ENCODE results near the gene SEC63.
"Not testable (repeated sequence)": the region's sequence is repeated elsewhere in the genome, so short reads cannot be mapped to it uniquely, and the experiment has no call there.

SEC63 gene

GRCh38 chr6:107941627-107942026 is 16.4 kb downstream of the SEC63 start:
- Histone ChIP-seq H3K27ac (no peak overlapping the region), H3K4me3 (no peak overlapping the region), H3K36me3 (no peaks in the 10 kb centered on the region), H3K4me1 (peaks cover 0 to 15% (median 5%) of the 10 kb centered on the region in 4 donors), H3K9me3 (no peaks in the 10 kb centered on the region), H3K27me3 (no peaks in the 10 kb centered on the region)
- TF ChIP-seq CTCF (IDR thresholded peaks at IDR 0.05), result no peak
- DNase-seq, result no peak
- intact Hi-C loops (cut with DNase I; ENCODE audit: low total_unique reads), result no loop called here

GRCh38 chr6:107941199-107941598 is 16.8 kb downstream of the SEC63 start:
- Histone ChIP-seq H3K27me3 (no peaks in the 10 kb centered on the region), H3K27ac (no peak overlapping the region), H3K4me3 (no peak overlapping the region), H3K9me3 (no peaks in the 10 kb centered on the region), H3K4me1 (peaks cover 0 to 18% (median 5%) of the 10 kb centered on the region in 4 donors), H3K36me3 (no peaks in the 10 kb centered on the region)
- intact Hi-C loops (cut with DNase I; ENCODE audit: low total_unique reads), result no loop called here
- no peak for DNase-seq
- no peak for TF ChIP-seq CTCF (IDR thresholded peaks at IDR 0.05)

- DNase-seq; H3K9me3 ChIP-seq; H3K4me3 ChIP-seq; intact Hi-C loops (cut with DNase I; ENCODE audit: low total_unique reads); H3K36me3 ChIP-seq; H3K27ac ChIP-seq; H3K27me3 ChIP-seq: not testable (repeated sequence)
- peaks cover 0 to 14% (median 0%) of the 10 kb centered on the region in 4 donors for H3K4me1 ChIP-seq
Observed at GRCh38 chr6:107936910-107937292, 21.1 kb downstream of the SEC63 start.

GRCh38 chr6:107936162-107936909 is 21.7 kb downstream of the SEC63 start:
- intact Hi-C loops (cut with DNase I; ENCODE audit: low total_unique reads), result no loop called here
- Histone ChIP-seq H3K27ac (no peak overlapping the region), H3K4me1 (peaks cover 0 to 14% (median 0%) of the 10 kb centered on the region in 4 donors), H3K4me3 (no peak overlapping the region), H3K36me3 (no peaks in the 10 kb centered on the region), H3K27me3 (no peaks in the 10 kb centered on the region), H3K9me3 (no peaks in the 10 kb centered on the region)
- DNase-seq, result no peak
- no peak for TF ChIP-seq CTCF (IDR thresholded peaks at IDR 0.05)

- H3K27me3 ChIP-seq; H3K9me3 ChIP-seq; H3K27ac ChIP-seq; DNase-seq; H3K4me3 ChIP-seq; H3K4me1 ChIP-seq; H3K36me3 ChIP-seq; intact Hi-C loops (cut with DNase I; ENCODE audit: low total_unique reads): not testable (repeated sequence)
Observed at GRCh38 chr6:107934229-107934628, 23.8 kb downstream of the SEC63 start.

GRCh38 chr6:107932580-107932979 is 25.4 kb downstream of the SEC63 start:
- H3K27me3 ChIP-seq, result no peaks in the 10 kb centered on the region
- intact Hi-C loops (cut with DNase I; ENCODE audit: low total_unique reads), result no loop called here

More at GRCh38 chr6:107932580-107932979, 25.4 kb downstream of the SEC63 start:
- H3K27ac ChIP-seq, result no peak overlapping the region
- H3K4me3 ChIP-seq, result no peak overlapping the region
- H3K36me3 ChIP-seq, result peaks cover 3 to 13% (median 3%) of the 10 kb centered on the region in 3 donors
- no peaks in the 10 kb centered on the region for H3K9me3 ChIP-seq
- no peak for TF ChIP-seq CTCF (IDR thresholded peaks at IDR 0.05)
- H3K4me1 ChIP-seq, result peaks cover 0 to 5% (median 0%) of the 10 kb centered on the region in 4 donors
- DNase-seq, result no peak

All from tibial artery (tissue), 4 donors.